Stimulated activated CD8-positive, alpha-beta memory T cell treated with anti-CD3 and anti-CD28 coated beads, Interleukin-15, amount 100 ng/mL, for 1 hour (primary cell): ENCODE results near the gene CMA1.

ENCODE experiments used
- DNase-seq: peaks from one replicate; pipeline ENCODE4 v3.0.0-alpha.2; 2020; ENCODE audit warnings: low read depth

The CMA1 gene

GRCh38 chr14:24465805-24466204 is 42.3 kb downstream of the CMA1 start:
- DNase-seq = no peak

- no peak for DNase-seq
These were observed 42.7 kb downstream of the CMA1 start for GRCh38 chr14:24465368-24465767.

GRCh38 chr14:24463884-24464785 is 43.9 kb downstream of the CMA1 start:
- DNase-seq = no peak

DNA sequence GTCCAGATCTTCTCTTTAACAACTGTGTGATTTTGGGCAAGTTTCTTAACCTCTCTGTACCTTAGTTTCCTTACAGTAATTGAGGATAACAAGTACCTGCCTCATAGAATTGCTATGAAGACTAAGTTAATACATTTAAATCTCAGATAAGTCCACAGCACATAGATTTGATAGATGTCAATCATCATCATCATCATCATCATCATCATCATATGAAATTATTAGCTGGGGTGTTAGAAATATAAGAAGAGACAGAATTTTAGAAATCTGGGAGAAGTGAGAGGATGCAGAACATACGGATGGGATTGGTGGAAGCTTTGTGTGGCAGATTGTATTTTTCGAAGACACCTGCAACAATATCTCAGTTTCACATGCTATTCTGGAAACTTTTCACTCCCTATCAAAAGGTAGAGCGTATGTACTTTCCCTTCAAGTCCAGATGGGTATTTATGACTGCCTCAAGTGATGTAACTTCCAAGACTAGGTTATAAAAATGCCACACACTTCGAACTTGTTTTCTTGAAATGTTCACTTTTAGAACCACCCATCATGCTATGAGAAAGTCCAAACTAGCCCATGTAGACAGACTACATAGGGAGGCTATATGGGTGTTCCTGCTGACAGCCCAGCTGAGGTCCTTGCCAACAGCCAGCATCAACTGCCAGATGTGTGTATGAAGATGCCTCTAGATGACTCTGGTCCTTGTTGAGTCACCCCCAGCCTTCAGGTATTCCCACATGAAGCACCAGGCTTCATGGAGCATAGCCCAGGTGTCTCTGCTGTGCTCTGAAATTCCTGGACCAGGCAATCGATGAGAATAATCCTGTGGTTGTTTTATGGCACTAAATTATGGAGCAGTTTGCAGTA is 44.8 kb downstream of the CMA1 start:
- DNase-seq = no peak

GRCh38 chr14:24461336-24461735 is 46.7 kb downstream of the CMA1 start:
- DNase-seq = no peak

DNA sequence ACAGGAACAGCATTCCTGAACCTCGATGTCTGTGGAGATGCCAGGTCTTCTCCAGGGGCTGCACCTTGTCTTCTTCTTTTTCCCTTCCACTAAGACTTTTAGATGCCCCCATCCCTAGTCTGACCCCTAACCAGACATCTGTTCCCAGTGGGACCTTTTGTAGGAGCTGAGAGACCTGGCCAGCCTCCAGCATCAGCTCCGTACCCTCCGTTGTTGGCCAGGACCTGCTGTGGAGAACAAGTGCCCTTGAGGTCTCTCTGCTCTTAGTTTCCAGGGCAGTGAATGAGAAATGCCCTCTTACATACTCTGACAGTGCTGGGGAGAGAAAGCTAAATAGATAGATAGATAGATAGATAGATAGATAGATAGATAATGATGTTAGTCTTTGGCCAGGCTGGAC is 48.7 kb downstream of the CMA1 start:
- DNase-seq = no peak

DNA sequence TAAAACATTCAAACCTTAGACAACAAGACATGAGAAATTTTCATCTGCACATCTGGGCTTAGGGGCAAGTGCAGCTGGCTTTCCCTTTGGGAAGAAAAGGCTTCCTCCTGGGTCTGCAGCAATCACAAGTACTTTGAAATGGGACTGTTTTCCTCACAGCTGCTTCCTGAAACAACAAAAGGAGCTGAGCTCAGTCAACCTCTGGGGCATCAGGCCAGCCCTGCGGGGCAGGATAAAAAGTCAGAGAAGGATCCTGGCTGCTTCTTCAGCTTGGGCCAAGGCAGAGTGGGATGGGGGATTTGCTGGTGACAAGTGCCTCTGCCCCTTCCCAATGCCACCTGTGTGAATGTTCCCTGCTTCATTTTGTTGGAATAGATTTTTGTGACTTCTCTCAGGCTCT is 49.3 kb downstream of the CMA1 start:
- DNase-seq = no peak

DNA sequence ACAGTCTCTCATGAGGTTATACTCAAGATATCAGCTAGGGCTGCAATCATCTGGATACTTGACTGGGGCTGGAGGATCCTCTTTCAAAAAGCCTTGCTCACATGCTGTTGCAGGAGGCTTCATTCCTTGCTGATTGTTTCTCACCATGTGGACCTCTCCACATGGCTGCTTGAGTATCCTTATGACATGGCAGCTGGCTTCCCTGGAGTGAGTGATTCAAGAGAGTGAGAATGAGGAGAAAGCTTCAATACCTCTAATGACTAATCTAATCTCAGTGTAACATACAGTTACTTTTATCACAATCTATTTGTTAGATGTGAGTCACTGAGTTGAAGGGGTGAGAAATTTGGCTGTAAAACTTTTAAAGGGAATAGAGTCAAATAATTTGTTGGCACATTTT is 51.1 kb downstream of the CMA1 start:
- no peak for DNase-seq
